Measurements from ENCODE around the gene PMEPA1. TPM values are rescaled to one million over a fixed set of nuclear protein-coding genes. Genes with fewer than 3 reads are reported as not detected.

The PMEPA1 gene
- total RNA-seq, 1 donor: 23.5 TPM

- Histone ChIP-seq H3K9me3 (ENCODE audit: low read depth, low read length) (no peaks in the 10 kb centered on the region), H2AFZ (ENCODE audit: low read length) (no peak overlapping the region), H3K79me2 (ENCODE audit: insufficient read depth, low read length) (peaks cover 11% of the 10 kb centered on the region), H3K4me3 (ENCODE audit: insufficient read depth, low read length) (no peak overlapping the region), H3K4me1 (ENCODE audit: insufficient read depth, low read length) (no peaks in the 10 kb centered on the region), H4K20me1 (ENCODE audit: insufficient read depth, low read length) (peaks cover 51% of the 10 kb centered on the region), H3K4me2 (ENCODE audit: insufficient read depth, low read length) (no peak overlapping the region), H3K27me3 (ENCODE audit: insufficient read depth, low read length) (no peaks in the 10 kb centered on the region), H3K27ac (ENCODE audit: low read depth, low read length) (no peak overlapping the region), H3K36me3 (ENCODE audit: insufficient read depth, low read length) (no peaks in the 10 kb centered on the region)
- no peak for TF ChIP-seq CTCF (IDR thresholded peaks at IDR 0.05; ENCODE audit: extremely low read depth, low read depth, low read length)
- DNase-seq (ENCODE audit: insufficient read length, low spot score, missing footprints): peak; percentile 62
Observed at GRCh38 chr20:57666106-57666833, 43.5 kb downstream of the PMEPA1 start.

GRCh38 chr20:57665589-57665971 lies 44.2 kb downstream of the PMEPA1 start:
- peak; percentile 71 for DNase-seq (ENCODE audit: insufficient read length, low spot score, missing footprints)
- TF ChIP-seq CTCF (IDR thresholded peaks at IDR 0.05; ENCODE audit: extremely low read depth, low read depth, low read length): no peak
- Histone ChIP-seq H4K20me1 (ENCODE audit: insufficient read depth, low read length) (peaks cover 49% of the 10 kb centered on the region), H3K27ac (ENCODE audit: low read depth, low read length) (no peak overlapping the region), H3K4me2 (ENCODE audit: insufficient read depth, low read length) (no peak overlapping the region), H3K4me1 (ENCODE audit: insufficient read depth, low read length) (no peaks in the 10 kb centered on the region), H3K36me3 (ENCODE audit: insufficient read depth, low read length) (no peaks in the 10 kb centered on the region), H3K9me3 (ENCODE audit: low read depth, low read length) (no peaks in the 10 kb centered on the region), H3K4me3 (ENCODE audit: insufficient read depth, low read length) (no peak overlapping the region), H2AFZ (ENCODE audit: low read length) (no peak overlapping the region), H3K27me3 (ENCODE audit: insufficient read depth, low read length) (no peaks in the 10 kb centered on the region), H3K79me2 (ENCODE audit: insufficient read depth, low read length) (peaks cover 11% of the 10 kb centered on the region)

- Histone ChIP-seq H3K36me3 (ENCODE audit: insufficient read depth, low read length) (no peaks in the 10 kb centered on the region), H3K4me1 (ENCODE audit: insufficient read depth, low read length) (no peaks in the 10 kb centered on the region), H3K27me3 (ENCODE audit: insufficient read depth, low read length) (no peaks in the 10 kb centered on the region), H3K4me3 (ENCODE audit: insufficient read depth, low read length) (no peak overlapping the region), H3K4me2 (ENCODE audit: insufficient read depth, low read length) (no peak overlapping the region), H3K79me2 (ENCODE audit: insufficient read depth, low read length) (peaks cover 11% of the 10 kb centered on the region), H3K27ac (ENCODE audit: low read depth, low read length) (no peak overlapping the region), H2AFZ (ENCODE audit: low read length) (no peak overlapping the region), H4K20me1 (ENCODE audit: insufficient read depth, low read length) (peaks cover 48% of the 10 kb centered on the region), H3K9me3 (ENCODE audit: low read depth, low read length) (no peaks in the 10 kb centered on the region)
- TF ChIP-seq CTCF (IDR thresholded peaks at IDR 0.05; ENCODE audit: extremely low read depth, low read depth, low read length): no peak
- peak; percentile 81 for DNase-seq (ENCODE audit: insufficient read length, low spot score, missing footprints)
Observed at GRCh38 chr20:57664924-57665588, 44.8 kb downstream of the PMEPA1 start.

GRCh38 chr20:57664476-57664875 lies 45.3 kb downstream of the PMEPA1 start:
- no peak overlapping the region for H3K27ac ChIP-seq (ENCODE audit: low read depth, low read length)
- H3K4me2 ChIP-seq (ENCODE audit: insufficient read depth, low read length): no peak overlapping the region
- no peaks in the 10 kb centered on the region for H3K36me3 ChIP-seq (ENCODE audit: insufficient read depth, low read length)
- no peak for DNase-seq (ENCODE audit: insufficient read length, low spot score, missing footprints)
- peaks cover 47% of the 10 kb centered on the region for H4K20me1 ChIP-seq (ENCODE audit: insufficient read depth, low read length)
- H3K27me3 ChIP-seq (ENCODE audit: insufficient read depth, low read length): no peaks in the 10 kb centered on the region
- no peaks in the 10 kb centered on the region for H3K4me1 ChIP-seq (ENCODE audit: insufficient read depth, low read length)
- H3K79me2 ChIP-seq (ENCODE audit: insufficient read depth, low read length): peaks cover 10% of the 10 kb centered on the region
- no peak overlapping the region for H2AFZ ChIP-seq (ENCODE audit: low read length)
- no peaks in the 10 kb centered on the region for H3K9me3 ChIP-seq (ENCODE audit: low read depth, low read length)
- H3K4me3 ChIP-seq (ENCODE audit: insufficient read depth, low read length): no peak overlapping the region
- no peak for TF ChIP-seq CTCF (IDR thresholded peaks at IDR 0.05; ENCODE audit: extremely low read depth, low read depth, low read length)
